Testis (tissue), 2 donors: Measurements from ENCODE around the gene CACUL1.

Experiments
- POLR2A ChIP-seq: fragments of 450-650 bp; IDR thresholded peaks from one replicate; pipeline ENCODE4 v1.6.1; 2017; ENCODE audit warnings: antibody characterized with exemption, mild to moderate bottlenecking, moderate library complexity
- TF ChIP-seq, protein P1 (sequence below), 3 experiments: fragments of 450-650 bp in 2 of 3; fragments of 200-600 bp in 1 of 3; sonication (generic) in 1 of 3; IDR thresholded peaks; one replicate each; pipeline ENCODE4 v1.5.1; 2016 to 2019; ENCODE audit warnings: antibody characterized with exemption in 3 of 3, mild to moderate bottlenecking in 2 of 3, moderate library complexity in 1 of 3

DNA sequence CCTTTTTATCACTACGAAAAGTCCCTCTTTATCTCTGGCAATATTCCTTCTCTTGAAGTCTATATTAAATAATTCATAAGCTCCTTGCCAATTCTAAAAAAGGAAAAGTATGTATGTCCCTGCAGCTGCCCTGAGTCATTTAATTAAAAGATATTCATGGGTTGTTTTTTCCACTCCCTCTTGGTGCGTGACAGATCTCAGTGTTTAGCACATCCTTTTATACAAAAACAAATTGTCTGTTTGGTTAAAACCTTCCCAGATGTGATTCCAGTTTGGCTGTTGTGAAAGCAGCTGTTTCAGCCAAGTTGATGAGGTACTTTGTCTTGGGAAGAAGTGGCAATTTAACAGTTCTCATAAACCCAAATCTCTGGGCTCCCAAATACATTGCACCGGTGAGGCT lies 125.6 kb downstream of the CACUL1 start:
- TF ChIP-seq POLR2A, result no peak
- TF ChIP-seq, protein P1, sequence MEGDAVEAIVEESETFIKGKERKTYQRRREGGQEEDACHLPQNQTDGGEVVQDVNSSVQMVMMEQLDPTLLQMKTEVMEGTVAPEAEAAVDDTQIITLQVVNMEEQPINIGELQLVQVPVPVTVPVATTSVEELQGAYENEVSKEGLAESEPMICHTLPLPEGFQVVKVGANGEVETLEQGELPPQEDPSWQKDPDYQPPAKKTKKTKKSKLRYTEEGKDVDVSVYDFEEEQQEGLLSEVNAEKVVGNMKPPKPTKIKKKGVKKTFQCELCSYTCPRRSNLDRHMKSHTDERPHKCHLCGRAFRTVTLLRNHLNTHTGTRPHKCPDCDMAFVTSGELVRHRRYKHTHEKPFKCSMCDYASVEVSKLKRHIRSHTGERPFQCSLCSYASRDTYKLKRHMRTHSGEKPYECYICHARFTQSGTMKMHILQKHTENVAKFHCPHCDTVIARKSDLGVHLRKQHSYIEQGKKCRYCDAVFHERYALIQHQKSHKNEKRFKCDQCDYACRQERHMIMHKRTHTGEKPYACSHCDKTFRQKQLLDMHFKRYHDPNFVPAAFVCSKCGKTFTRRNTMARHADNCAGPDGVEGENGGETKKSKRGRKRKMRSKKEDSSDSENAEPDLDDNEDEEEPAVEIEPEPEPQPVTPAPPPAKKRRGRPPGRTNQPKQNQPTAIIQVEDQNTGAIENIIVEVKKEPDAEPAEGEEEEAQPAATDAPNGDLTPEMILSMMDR (IDR thresholded peaks at IDR 0.05), result no peak
